Upper lobe of right lung (tissue), 1 donor: ENCODE measurements around the gene TBL3. TPM values are rescaled to one million over a fixed set of nuclear protein-coding genes. Genes with fewer than 3 reads are reported as not detected.
"Not testable (repeated sequence)": the region's sequence is repeated elsewhere in the genome, so short reads cannot be mapped to it uniquely, and the experiment has no call there.

Experiments
- ATAC-seq: fragments of 200-7000 bp; cut with Tn5 transposase; one replicate; pipeline ENCODE4 v1.9.1; 2020; ENCODE audit warnings: mild to moderate bottlenecking, moderate library complexity
- DNase-seq: peaks from one replicate; pipeline ENCODE4 v3.0.0-alpha.2; 2020
- H3K27ac ChIP-seq: fragments of 200-600 bp; one replicate; pipeline ENCODE4 v1.8.0; 2022
- H3K27me3 ChIP-seq: fragments of 200-600 bp; one replicate; pipeline ENCODE4 v1.8.0; 2022; ENCODE audit warnings: mild to moderate bottlenecking
- H3K36me3 ChIP-seq: fragments of 200-600 bp; one replicate; pipeline ENCODE4 v1.8.0; 2022
- H3K4me1 ChIP-seq: fragments of 200-600 bp; one replicate; pipeline ENCODE4 v1.8.0; 2022
- H3K4me3 ChIP-seq: fragments of 200-600 bp; one replicate; pipeline ENCODE4 v1.8.0; 2022; ENCODE audit warnings: mild to moderate bottlenecking
- H3K9me3 ChIP-seq: fragments of 200-600 bp; one replicate; pipeline ENCODE4 v1.8.0; 2022
- intact Hi-C: fragments of 100-400 bp; cut with DNase I; formaldehyde crosslinking; loops from one replicate; pipeline ENCODE4 v1.11.0; 2022
- total RNA-seq: library from RNA; stranded (reverse); fragmentation: NEBNext Ultra II Directional; extraction: Animal tissue kit (Norgen Biotek cat#: 25700); gene quantifications from one replicate; pipeline ENCODE4 v1.2.1, GENCODE V29; 2021
- TF ChIP-seq, protein P1 (sequence below): fragments of 200-600 bp; IDR thresholded peaks from one replicate; pipeline ENCODE4 v1.8.0; 2022; ENCODE audit warnings: antibody characterized with exemption
- donor health status: DM: no; HTN: yes; CAD: no; lungs with severe emphysema.

The TBL3 gene
- total RNA-seq, 1 donor from 2014 or later, result 24.7 TPM

- ATAC-seq, result no peak
- Histone ChIP-seq H3K4me1 (peaks cover 13% of the 10 kb centered on the region), H3K27ac (no peak overlapping the region), H3K9me3 (no peaks in the 10 kb centered on the region), H3K36me3 (peaks cover 28% of the 10 kb centered on the region), H3K4me3 (no peak overlapping the region), H3K27me3 (no peaks in the 10 kb centered on the region)
- intact Hi-C loops, result no loop called here
- no peak for DNase-seq
- TF ChIP-seq, protein P1, sequence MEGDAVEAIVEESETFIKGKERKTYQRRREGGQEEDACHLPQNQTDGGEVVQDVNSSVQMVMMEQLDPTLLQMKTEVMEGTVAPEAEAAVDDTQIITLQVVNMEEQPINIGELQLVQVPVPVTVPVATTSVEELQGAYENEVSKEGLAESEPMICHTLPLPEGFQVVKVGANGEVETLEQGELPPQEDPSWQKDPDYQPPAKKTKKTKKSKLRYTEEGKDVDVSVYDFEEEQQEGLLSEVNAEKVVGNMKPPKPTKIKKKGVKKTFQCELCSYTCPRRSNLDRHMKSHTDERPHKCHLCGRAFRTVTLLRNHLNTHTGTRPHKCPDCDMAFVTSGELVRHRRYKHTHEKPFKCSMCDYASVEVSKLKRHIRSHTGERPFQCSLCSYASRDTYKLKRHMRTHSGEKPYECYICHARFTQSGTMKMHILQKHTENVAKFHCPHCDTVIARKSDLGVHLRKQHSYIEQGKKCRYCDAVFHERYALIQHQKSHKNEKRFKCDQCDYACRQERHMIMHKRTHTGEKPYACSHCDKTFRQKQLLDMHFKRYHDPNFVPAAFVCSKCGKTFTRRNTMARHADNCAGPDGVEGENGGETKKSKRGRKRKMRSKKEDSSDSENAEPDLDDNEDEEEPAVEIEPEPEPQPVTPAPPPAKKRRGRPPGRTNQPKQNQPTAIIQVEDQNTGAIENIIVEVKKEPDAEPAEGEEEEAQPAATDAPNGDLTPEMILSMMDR, result no peak
These were observed 34.8 kb upstream of the TBL3 start for GRCh38 chr16:1936945-1937479.

DNA sequence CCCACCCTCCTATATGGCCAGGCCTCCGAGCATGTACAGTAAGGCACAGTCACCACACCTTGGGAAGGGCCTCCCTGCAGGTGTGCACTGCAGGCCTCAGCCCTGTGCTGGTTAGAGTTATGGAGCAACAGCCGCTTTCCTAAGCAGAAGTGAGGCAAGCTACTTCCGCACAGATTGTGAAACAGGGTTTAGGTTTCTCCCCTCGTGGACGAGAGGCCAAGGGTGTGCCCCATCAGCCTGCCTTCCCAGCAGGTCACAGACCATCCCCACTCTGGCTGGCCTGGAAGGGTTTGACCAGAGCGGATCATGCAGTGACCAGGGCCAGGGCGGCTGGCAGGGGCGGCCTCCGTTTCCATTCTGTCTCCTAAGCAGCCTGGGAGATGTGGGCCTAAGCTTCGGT lies 33.5 kb upstream of the TBL3 start:
- peak; percentile 15 for ATAC-seq
- DNase-seq, result no peak
- Histone ChIP-seq H3K27ac (peak overlapping the region; percentile 36), H3K4me3 (no peak overlapping the region), H3K27me3 (no peaks in the 10 kb centered on the region), H3K4me1 (peaks cover 19% of the 10 kb centered on the region), H3K9me3 (no peaks in the 10 kb centered on the region), H3K36me3 (peaks cover 28% of the 10 kb centered on the region)
- TF ChIP-seq, protein P1, result no peak
- intact Hi-C loops, result no loop called here

DNA sequence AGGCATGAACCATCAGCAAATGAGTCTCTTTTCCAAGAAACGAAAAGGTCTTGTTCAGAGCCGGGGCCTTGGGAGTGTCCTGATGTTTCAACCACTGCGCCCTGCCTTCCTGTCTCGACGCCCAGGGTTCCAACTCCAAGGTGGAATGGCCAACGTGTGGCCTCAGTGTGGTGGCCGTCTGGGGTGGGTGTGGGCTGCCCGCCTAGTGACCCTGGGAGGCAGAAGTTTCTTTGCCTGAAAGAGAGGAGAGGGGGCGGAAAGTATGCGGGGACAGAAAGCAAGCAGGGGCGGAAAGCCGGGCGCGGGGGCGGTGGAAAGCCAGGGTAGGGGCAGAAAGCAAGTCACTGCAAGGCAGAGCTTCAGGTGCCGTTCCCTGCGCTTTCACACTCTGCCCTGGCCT lies 32.9 kb upstream of the TBL3 start:
- Histone ChIP-seq H3K9me3 (no peaks in the 10 kb centered on the region), H3K27ac (peak overlapping the region; percentile 36), H3K4me1 (peaks cover 19% of the 10 kb centered on the region), H3K4me3 (no peak overlapping the region), H3K36me3 (peaks cover 28% of the 10 kb centered on the region), H3K27me3 (no peaks in the 10 kb centered on the region)
- intact Hi-C loops, result no loop called here
- no peak for DNase-seq
- ATAC-seq, result no peak
- TF ChIP-seq, protein P1, result no peak

DNA sequence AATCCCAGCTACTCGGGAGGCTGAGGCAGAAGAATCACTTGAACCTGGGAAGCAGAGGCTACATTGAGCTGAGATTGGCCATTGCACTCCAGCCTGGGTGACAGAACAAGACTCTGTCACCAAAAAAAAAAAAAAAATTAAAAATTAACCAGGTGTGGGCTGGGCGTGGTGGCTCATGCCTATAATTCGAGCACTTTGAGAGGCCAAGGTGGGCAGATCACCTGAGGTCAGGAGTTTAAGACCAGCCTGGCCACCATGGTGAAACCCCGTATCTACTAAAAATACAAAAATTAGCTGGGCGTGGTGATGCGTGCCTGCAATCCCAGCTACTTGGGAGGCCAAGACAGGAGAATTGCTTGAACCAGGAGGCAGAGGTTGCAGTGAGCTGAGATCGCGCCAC lies 32.0 kb upstream of the TBL3 start:
- DNase-seq, H3K27ac ChIP-seq, H3K27me3 ChIP-seq, ATAC-seq, H3K9me3 ChIP-seq, intact Hi-C loops, H3K4me3 ChIP-seq: not testable (repeated sequence)
- H3K36me3 ChIP-seq, result peaks cover 28% of the 10 kb centered on the region
- H3K4me1 ChIP-seq, result peaks cover 19% of the 10 kb centered on the region

- DNase-seq (no peak), ATAC-seq (no peak)
- Histone ChIP-seq H3K36me3 (peaks cover 28% of the 10 kb centered on the region), H3K4me1 (peaks cover 19% of the 10 kb centered on the region), H3K4me3 (no peak overlapping the region), H3K9me3 (no peaks in the 10 kb centered on the region), H3K27ac (no peak overlapping the region), H3K27me3 (no peaks in the 10 kb centered on the region)
- intact Hi-C loops, result no loop called here
- TF ChIP-seq, protein P1, result no peak
These were observed 31.3 kb upstream of the TBL3 start for GRCh38 chr16:1940273-1941161.
